IMR-90 (cell line): ENCODE data around the gene ASAP2. TPM values are rescaled to one million over a fixed set of nuclear protein-coding genes. Genes with fewer than 3 reads are reported as not detected.
A peak's percentile ranks its signal among the peaks of the same experiment; 100 is the strongest.

ENCODE experiments used
- ATAC-seq: fragments of 200-7000 bp; cut with Tn5 transposase; 2 replicates; pipeline ENCODE4 v1.9.1; 2020; ENCODE audit warnings: low read depth, mild to moderate bottlenecking, moderate library complexity
- BruUV-seq: library from RNA; stranded (reverse); fragments of 400-500 nt; replicated peaks from 2 replicates; lab custom pipeline; 2021; lab: Mats Ljungman, UMichigan
- CTCF ChIA-PET: fragments of 300-600 bp; formaldehyde crosslinking; extraction: SDS; loops from one replicate; lab custom pipeline; 2021; ENCODE audit warnings: antibody characterized with exemption; lab: Yijun Ruan, JAX
- POLR2A ChIA-PET: fragments of 300-600 bp; sonication (Branson Sonifier 250); formaldehyde crosslinking; loops from one replicate; lab custom pipeline; 2022; ENCODE audit warnings: antibody characterized with exemption; ENCODE audit not compliant: unreplicated experiment; lab: Charles Lee
- DNase-seq: peaks from one replicate; pipeline ENCODE4 v3.0.0; 2013
- H2AFZ ChIP-seq: replicated peaks from 2 replicates; pipeline ENCODE3; 2013; ENCODE audit warnings: low read length, mild to moderate bottlenecking; ENCODE audit not compliant: poor library complexity
- H2AK5ac ChIP-seq: 2 replicates; pipeline ENCODE4 v1.6.1; 2013; ENCODE audit warnings: low read depth, low read length, inconsistent platforms
- H2AK9ac ChIP-seq: replicated peaks from 2 replicates; pipeline ENCODE3; 2013; ENCODE audit warnings: mild to moderate bottlenecking, low read depth, low read length, moderate library complexity; ENCODE audit not compliant: poor library complexity
- H2BK120ac ChIP-seq: 2 replicates; pipeline ENCODE4 v1.6.1; 2013; ENCODE audit warnings: low read depth, low read length, inconsistent platforms
- H2BK15ac ChIP-seq: 3 replicates; pipeline ENCODE4 v1.6.1; 2013; ENCODE audit warnings: low read depth, low read length, inconsistent platforms
- H2BK20ac ChIP-seq: 2 replicates; pipeline ENCODE4 v1.6.1; 2013; ENCODE audit warnings: low read depth, mild to moderate bottlenecking, inconsistent platforms, low read length, moderate library complexity
- H2BK5ac ChIP-seq: 2 replicates; pipeline ENCODE4 v1.6.1; 2013; ENCODE audit warnings: mild to moderate bottlenecking, low read depth, low read length, inconsistent platforms; ENCODE audit not compliant: poor library complexity, severe bottlenecking
- H3K14ac ChIP-seq: replicated peaks from 2 replicates; pipeline ENCODE4 v1.6.1; 2013; ENCODE audit warnings: low read depth, low read length, inconsistent platforms
- H3K18ac ChIP-seq: 2 replicates; pipeline ENCODE4 v1.6.1; 2013; ENCODE audit warnings: low read depth, low read length, control low read depth
- H3K23ac ChIP-seq: 2 replicates; pipeline ENCODE4 v1.6.1; 2013; ENCODE audit warnings: low read depth, low read length, inconsistent platforms
- H3K27ac ChIP-seq: 2 replicates; pipeline ENCODE4 v1.5.1; 2013; ENCODE audit warnings: mild to moderate bottlenecking, control low read depth, low read length; ENCODE audit not compliant: insufficient read depth
- H3K27me3 ChIP-seq: 2 replicates; pipeline ENCODE4 v1.6.1; 2013; ENCODE audit warnings: low read length; ENCODE audit not compliant: control insufficient read depth, insufficient read depth
- H3K36me3 ChIP-seq: 2 replicates; pipeline ENCODE4 v1.6.1; 2013; ENCODE audit warnings: low read length, mixed read lengths; ENCODE audit not compliant: control insufficient read depth, insufficient read depth
- H3K4ac ChIP-seq: 2 replicates; pipeline ENCODE4 v1.6.1; 2013; ENCODE audit warnings: low read depth, low read length, inconsistent platforms
- H3K4me1 ChIP-seq: 2 replicates; pipeline ENCODE4 v1.6.1; 2013; ENCODE audit warnings: low read length, mixed read lengths; ENCODE audit not compliant: control insufficient read depth, insufficient read depth
- H3K4me2 ChIP-seq: 2 replicates; pipeline ENCODE4 v1.6.1; 2013; ENCODE audit warnings: low read depth, mild to moderate bottlenecking, control low read depth, low read length, moderate library complexity
- H3K4me3 ChIP-seq: 2 replicates; pipeline ENCODE4 v1.5.1; 2013; ENCODE audit warnings: low read depth, mild to moderate bottlenecking, control low read depth, low read length, moderate library complexity; ENCODE audit not compliant: insufficient read depth
- H3K56ac ChIP-seq: 2 replicates; pipeline ENCODE4 v1.6.1; 2013; ENCODE audit warnings: low read length, inconsistent platforms; ENCODE audit not compliant: insufficient read depth; ENCODE audit errors: extremely low read depth
- H3K79me1 ChIP-seq, 2 experiments: 2 replicates each; pipeline ENCODE4 v1.6.1; 2013; ENCODE audit warnings: low read length in 2 of 2, inconsistent platforms in 1 of 2, low read depth in 1 of 2
- H3K9ac ChIP-seq: 2 replicates; pipeline ENCODE4 v1.6.1; 2013; ENCODE audit warnings: low read depth, low read length, control low read depth
- H3K9me1 ChIP-seq: 2 replicates; pipeline ENCODE4 v1.6.1; 2013; ENCODE audit warnings: low read length, inconsistent platforms; ENCODE audit not compliant: insufficient read depth
- H3K9me3 ChIP-seq: 2 replicates; pipeline ENCODE4 v1.6.1; 2013; ENCODE audit warnings: low read length; ENCODE audit not compliant: control insufficient read depth, insufficient read depth
- H4K20me1 ChIP-seq: 2 replicates; pipeline ENCODE4 v1.6.1; 2013; ENCODE audit warnings: low read length, inconsistent platforms; ENCODE audit not compliant: insufficient read depth
- H4K5ac ChIP-seq: 2 replicates; pipeline ENCODE4 v1.6.1; 2013; ENCODE audit warnings: mild to moderate bottlenecking, low read depth, low read length, control low read depth
- H4K8ac ChIP-seq, 2 experiments: 2 replicates each; pipeline ENCODE4 v1.6.1; 2013; ENCODE audit warnings: low read depth in 2 of 2, low read length in 2 of 2, control low read depth in 1 of 2, inconsistent platforms in 1 of 2
- H4K91ac ChIP-seq: 2 replicates; pipeline ENCODE4 v1.6.1; 2013; ENCODE audit warnings: low read depth, low read length, inconsistent platforms; ENCODE audit not compliant: insufficient read depth
- MAFK ChIP-seq: IDR thresholded peaks from 2 replicates; pipeline ENCODE4 v1.6.1; 2012; ENCODE audit warnings: low read depth, low read length, improper control_type of control experiment
- NFE2L2 ChIP-seq: fragments of 150-350 bp; IDR thresholded peaks from 2 replicates; pipeline ENCODE4 v1.6.1; 2016; ENCODE audit warnings: low read depth, mild to moderate bottlenecking, low read length
- WGBS, 2 experiments: methylation state at CpG; one replicate each; pipeline versions ENCODE4 v1.1.5 to v1.1.7; 2013; ENCODE audit warnings: missing lambda C conversion rate in 2 of 2; ENCODE audit not compliant: insufficient read length in 1 of 2; ENCODE audit errors: extremely low coverage in 2 of 2; 5-methylcytosine and 5-hydroxymethylcytosine counted together
- dilution Hi-C: fragments of 300-500 bp; cut with HindIII; formaldehyde crosslinking; loops from one replicate; pipeline ENCODE4 v1.14.3; 2018; ENCODE audit warnings: low sequenced_read_pairs; ENCODE audit not compliant: unreplicated experiment
- in situ Hi-C: fragments of 300-500 bp; cut with MboI; formaldehyde crosslinking; loops from 3 replicates; pipeline ENCODE4 v1.14.3; 2019; ENCODE audit warnings: low sequenced_read_pairs, inconsistent platforms, mixed read lengths
- intact Hi-C: fragments of 100-400 bp; cut with micrococcal nuclease; formaldehyde crosslinking; loops from 2 replicates; pipeline ENCODE4 v1.10.0; 2022
- polyA plus RNA-seq, 3 experiments: library from polyadenylated mRNA; depleted of rRNA; stranded (reverse); fragments of >200 nt; gene quantifications; 2 replicates each; pipeline ENCODE4 v1.2.3, GENCODE V29; 2012; ENCODE audit warnings: low replicate concordance in 1 of 3
- total RNA-seq: library from RNA; depleted of rRNA; stranded (reverse); fragments of >200 nt; gene quantifications from 2 replicates; pipeline ENCODE4 v1.2.3, GENCODE V29; 2012
- TF ChIP-seq, protein P1 (sequence below): fragments of 150-350 bp; IDR thresholded peaks from 2 replicates; pipeline ENCODE4 v1.6.1; 2016; ENCODE audit warnings: low read depth, mild to moderate bottlenecking, low read length, moderate library complexity, borderline replicate concordance

ASAP2 gene
- total and polyA plus RNA-seq, 2 of the 4 experiments (the other 2 are of a cell fraction) = 19.7 to 28.1 TPM

DNA sequence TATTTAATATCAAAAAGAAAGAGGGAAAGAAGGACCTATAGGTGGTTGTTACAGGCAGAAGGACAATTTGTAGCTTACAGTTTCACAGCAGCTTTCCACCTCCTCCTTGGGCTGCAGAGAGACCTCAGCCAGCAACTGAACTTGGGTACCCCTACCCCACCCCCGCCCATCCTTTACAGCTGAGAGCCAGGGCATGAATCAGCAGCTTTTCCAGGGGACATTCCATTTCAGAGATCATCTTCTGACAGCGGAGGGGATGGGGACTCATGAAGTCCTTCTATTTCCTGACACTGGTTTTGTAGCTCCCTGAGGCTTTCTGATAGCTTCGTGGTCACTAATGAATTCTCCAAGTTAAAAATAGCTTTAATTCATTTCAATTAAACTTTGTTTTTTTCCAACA lies 120.4 kb downstream of the ASAP2 start:
- no peak overlapping the region; the same call in 1 of the 2 replicates for H3K14ac ChIP-seq
- 64% methylated on average over 2 of the region's 3 CpGs; no CpG with 5 or more reads in 1 of the 2 experiments for WGBS, 2 experiments
- H2BK15ac ChIP-seq = no peak overlapping the region
- peaks cover 32% of the 10 kb centered on the region for H3K9me1 ChIP-seq
- no peak overlapping the region for H3K56ac ChIP-seq
- peaks cover 28 to 79% of the 10 kb centered on the region in 2 experiments for H3K79me1 ChIP-seq
- in situ Hi-C loops = loop anchor here (25.0 kb wide), 1 partner anchor 465 kb away; no protein-coding TSS in a partner anchor
- peak overlapping the region; percentile 63; the same call in 1 of the 2 replicates for H3K18ac ChIP-seq
- peak overlapping the region; percentile 45; the same call in 1 of the 2 replicates for H4K91ac ChIP-seq
- H3K4me1 ChIP-seq = peaks cover 13% of the 10 kb centered on the region
- H3K23ac ChIP-seq = no peak overlapping the region
- peak; percentile 32 for DNase-seq
- H2BK5ac ChIP-seq = peak overlapping the region; percentile 42
- TF ChIP-seq, protein P1, sequence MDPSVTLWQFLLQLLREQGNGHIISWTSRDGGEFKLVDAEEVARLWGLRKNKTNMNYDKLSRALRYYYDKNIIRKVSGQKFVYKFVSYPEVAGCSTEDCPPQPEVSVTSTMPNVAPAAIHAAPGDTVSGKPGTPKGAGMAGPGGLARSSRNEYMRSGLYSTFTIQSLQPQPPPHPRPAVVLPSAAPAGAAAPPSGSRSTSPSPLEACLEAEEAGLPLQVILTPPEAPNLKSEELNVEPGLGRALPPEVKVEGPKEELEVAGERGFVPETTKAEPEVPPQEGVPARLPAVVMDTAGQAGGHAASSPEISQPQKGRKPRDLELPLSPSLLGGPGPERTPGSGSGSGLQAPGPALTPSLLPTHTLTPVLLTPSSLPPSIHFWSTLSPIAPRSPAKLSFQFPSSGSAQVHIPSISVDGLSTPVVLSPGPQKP = no peak
- TF ChIP-seq NFE2L2 (peak; percentile 67; the same call in 1 of the 2 replicates), MAFK (0 out of 2 replicates have a peak, but pooled peaks have one; percentile 10)
- no peak overlapping the region for H2AFZ ChIP-seq
- peak; percentile 42 for ATAC-seq
- peak overlapping the region; percentile 38; the same call in 1 of the 2 replicates for H3K4ac ChIP-seq
- H3K36me3 ChIP-seq = peaks cover 28% of the 10 kb centered on the region
- dilution Hi-C loops = no loop called here
- no peaks in the 10 kb centered on the region for H3K9me3 ChIP-seq
- H4K20me1 ChIP-seq = peaks cover 5% of the 10 kb centered on the region; the same call in 1 of the 2 replicates
- peak overlapping the region; percentile 19 for H2AK9ac ChIP-seq
- no TSS peak for BruUV-seq
- peak overlapping the region; percentile 31; the same call in 1 of the 2 replicates for H2BK20ac ChIP-seq
- H4K5ac ChIP-seq = no peak overlapping the region
- peak overlapping the region; percentile 56; the same call in 1 of the 2 replicates for H2AK5ac ChIP-seq
- H3K4me3 ChIP-seq = no peak overlapping the region
- H3K4me2 ChIP-seq = peak overlapping the region; percentile 32; the same call in 1 of the 2 replicates
- no peak overlapping the region for H4K8ac ChIP-seq
- CTCF ChIA-PET = no interaction called here
- POLR2A ChIA-PET = no interaction called here
- peak overlapping the region; percentile 47; the same call in 1 of the 2 replicates for H2BK120ac ChIP-seq
- H3K9ac ChIP-seq = no peak overlapping the region
- intact Hi-C loops = no loop called here
- H3K27me3 ChIP-seq = no peaks in the 10 kb centered on the region
- H3K27ac ChIP-seq = no peak overlapping the region; the same call in 1 of the 2 replicates
